Mucosa of rectum (tissue), 2 donors: ENCODE data around the gene TBC1D30.

Source experiments
- H3K27ac ChIP-seq, 2 donors: one replicate each; pipeline ENCODE4 v1.7.0; 2013; ENCODE audit warnings: inconsistent platforms in 2 of 2, low read depth in 2 of 2, low read length in 2 of 2
- H3K27me3 ChIP-seq, 2 donors: one replicate each; pipeline ENCODE4 v1.7.0; 2013; ENCODE audit warnings: low read length in 2 of 2; ENCODE audit not compliant: control insufficient read depth in 2 of 2, insufficient read depth in 2 of 2
- H3K36me3 ChIP-seq, 2 donors: one replicate each; pipeline ENCODE4 v1.7.0; 2013; ENCODE audit warnings: low read length in 2 of 2; ENCODE audit not compliant: control insufficient read depth in 2 of 2, insufficient read depth in 2 of 2
- H3K4me1 ChIP-seq, 2 donors: one replicate each; pipeline ENCODE4 v1.7.0; 2013; ENCODE audit warnings: low read length in 2 of 2, mild to moderate bottlenecking in 1 of 2; ENCODE audit not compliant: control insufficient read depth in 2 of 2, insufficient read depth in 2 of 2
- H3K4me3 ChIP-seq, 2 donors: one replicate each; pipeline ENCODE4 v1.7.0; 2013; ENCODE audit warnings: low read length in 2 of 2
- H3K9ac ChIP-seq, 2 donors: one replicate each; pipeline ENCODE4 v1.7.0; 2013; ENCODE audit warnings: low read length in 2 of 2, low read depth in 1 of 2, mild to moderate bottlenecking in 1 of 2
- H3K9me3 ChIP-seq, 2 donors: one replicate each; pipeline ENCODE4 v1.7.0; 2013; ENCODE audit warnings: low read length in 2 of 2; ENCODE audit not compliant: control insufficient read depth in 2 of 2
- donor health status: healthy.
- donor health status: Normal muscosa, but diverticular disease.

The TBC1D30 gene

GRCh38 chr12:64790166-64790565 is 34.3 kb upstream of the TBC1D30 start:
- Histone ChIP-seq H3K9me3 (no peaks in the 10 kb centered on the region), H3K36me3 (no peaks in the 10 kb centered on the region), H3K9ac (no peak overlapping the region), H3K4me1 (no peaks in the 10 kb centered on the region), H3K27ac (no peak overlapping the region), H3K27me3 (no peaks in the 10 kb centered on the region), H3K4me3 (no peak overlapping the region)

GRCh38 chr12:64791036-64791435 is 33.4 kb upstream of the TBC1D30 start:
- Histone ChIP-seq H3K36me3 (no peaks in the 10 kb centered on the region), H3K9me3 (no peaks in the 10 kb centered on the region), H3K9ac (no peak overlapping the region), H3K27me3 (no peaks in the 10 kb centered on the region), H3K4me3 (no peak overlapping the region), H3K4me1 (peaks cover 0 to 2% of the 10 kb centered on the region in 2 donors), H3K27ac (no peak overlapping the region)

- peaks cover 0 to 4% of the 10 kb centered on the region in 2 donors for H3K4me1 ChIP-seq
- H3K9ac ChIP-seq = no peak overlapping the region
- H3K4me3 ChIP-seq = no peak overlapping the region
- H3K36me3 ChIP-seq = no peaks in the 10 kb centered on the region
- H3K27me3 ChIP-seq = no peaks in the 10 kb centered on the region
- no peaks in the 10 kb centered on the region for H3K9me3 ChIP-seq
- H3K27ac ChIP-seq = no peak overlapping the region
Measured at GRCh38 chr12:64792128-64792527, 32.3 kb upstream of the TBC1D30 start.

- Histone ChIP-seq H3K4me3 (no peak overlapping the region), H3K4me1 (peaks cover 0 to 4% of the 10 kb centered on the region in 2 donors), H3K36me3 (no peaks in the 10 kb centered on the region), H3K27me3 (no peaks in the 10 kb centered on the region), H3K9me3 (no peaks in the 10 kb centered on the region), H3K9ac (no peak overlapping the region), H3K27ac (no peak overlapping the region)
Measured at GRCh38 chr12:64793610-64794009, 30.8 kb upstream of the TBC1D30 start.

- Histone ChIP-seq H3K27me3 (no peaks in the 10 kb centered on the region), H3K4me3 (no peak overlapping the region), H3K9ac (no peak overlapping the region), H3K9me3 (no peaks in the 10 kb centered on the region), H3K36me3 (no peaks in the 10 kb centered on the region), H3K27ac (no peak overlapping the region), H3K4me1 (peaks cover 0 to 4% of the 10 kb centered on the region in 2 donors)
Measured at GRCh38 chr12:64794305-64794704, 30.1 kb upstream of the TBC1D30 start.

- H3K36me3 ChIP-seq = no peaks in the 10 kb centered on the region
- no peak overlapping the region for H3K9ac ChIP-seq
- H3K27me3 ChIP-seq = no peaks in the 10 kb centered on the region
- H3K9me3 ChIP-seq = no peaks in the 10 kb centered on the region
- peaks cover 0 to 4% of the 10 kb centered on the region in 2 donors for H3K4me1 ChIP-seq
- H3K27ac ChIP-seq = no peak overlapping the region
- H3K4me3 ChIP-seq = no peak overlapping the region
Measured at GRCh38 chr12:64796205-64796845, 28.1 kb upstream of the TBC1D30 start.

GRCh38 chr12:64797156-64797555 is 27.3 kb upstream of the TBC1D30 start:
- no peak overlapping the region for H3K9ac ChIP-seq
- H3K27me3 ChIP-seq = no peaks in the 10 kb centered on the region
- peaks cover 0 to 5% of the 10 kb centered on the region in 2 donors for H3K4me1 ChIP-seq
- no peaks in the 10 kb centered on the region for H3K36me3 ChIP-seq
- H3K27ac ChIP-seq = no peak overlapping the region
- H3K9me3 ChIP-seq = no peaks in the 10 kb centered on the region
- no peak overlapping the region for H3K4me3 ChIP-seq

GRCh38 chr12:64798165-64798564 is 26.3 kb upstream of the TBC1D30 start:
- Histone ChIP-seq H3K9me3 (no peaks in the 10 kb centered on the region), H3K4me3 (no peak overlapping the region), H3K27me3 (no peaks in the 10 kb centered on the region), H3K9ac (no peak overlapping the region), H3K27ac (no peak overlapping the region), H3K36me3 (no peaks in the 10 kb centered on the region), H3K4me1 (peaks cover 0 to 7% of the 10 kb centered on the region in 2 donors)

GRCh38 chr12:64800640-64801039 is 23.8 kb upstream of the TBC1D30 start:
- Histone ChIP-seq H3K27me3 (no peaks in the 10 kb centered on the region), H3K27ac (no peak overlapping the region), H3K36me3 (no peaks in the 10 kb centered on the region), H3K4me1 (peaks cover 0 to 7% of the 10 kb centered on the region in 2 donors), H3K9ac (no peak overlapping the region), H3K4me3 (no peak overlapping the region), H3K9me3 (no peaks in the 10 kb centered on the region)

- H3K27ac ChIP-seq = no peak overlapping the region
- H3K4me3 ChIP-seq = no peak overlapping the region
- peaks cover 0 to 3% of the 10 kb centered on the region in 2 donors for H3K4me1 ChIP-seq
- no peaks in the 10 kb centered on the region for H3K36me3 ChIP-seq
- no peaks in the 10 kb centered on the region for H3K27me3 ChIP-seq
- no peak overlapping the region for H3K9ac ChIP-seq
- no peaks in the 10 kb centered on the region for H3K9me3 ChIP-seq
Measured at GRCh38 chr12:64801381-64801780, 23.1 kb upstream of the TBC1D30 start.
